CD4-positive, alpha-beta T cell (primary cell): Measurements from ENCODE around the gene RGPD5. TPM values are rescaled to one million over a fixed set of nuclear protein-coding genes. Genes with fewer than 3 reads are reported as not detected.
A peak's percentile ranks its signal among the peaks of the same experiment; 100 is the strongest.
"Not testable (repeated sequence)": the region's sequence is repeated elsewhere in the genome, so short reads cannot be mapped to it uniquely, and the experiment has no call there.

Source experiments
- ATAC-seq: fragments of 200-7000 bp; cut with Tn5 transposase; one replicate; pipeline ENCODE4 v1.10.0; 2022; ENCODE audit warnings: mild to moderate bottlenecking; ENCODE audit not compliant: poor library complexity
- CTCF ChIA-PET: fragments of 350-600 bp; sonication (Branson Sonifier 250); formaldehyde crosslinking; loops from one replicate; lab custom pipeline; 2021; ENCODE audit warnings: antibody characterized with exemption, inconsistent platforms; lab: Charles Lee
- POLR2A ChIA-PET: fragments of 350-600 bp; sonication (Branson Sonifier 250); formaldehyde crosslinking; loops from one replicate; lab custom pipeline; 2021; ENCODE audit warnings: antibody characterized with exemption, inconsistent platforms; lab: Charles Lee
- DNase-seq, 14 experiments: peaks; one replicate each; pipeline ENCODE4 v3.0.0-alpha.2; 2013 to 2020; ENCODE audit warnings: mixed read lengths in 2 of 14
- H3K27ac ChIP-seq, 2 donors: one replicate each; pipeline versions ENCODE4 v1.5.1 to v1.7.0; 2013; ENCODE audit warnings: low read length in 2 of 2, low read depth in 1 of 2, mild to moderate bottlenecking in 1 of 2
- H3K27me3 ChIP-seq, 2 experiments: 1 replicate in 1 of 2; 2 replicates in 1 of 2; pipeline versions ENCODE4 v1.6.1 to v1.7.0; 2013; ENCODE audit warnings: low read length in 2 of 2, control low read depth in 1 of 2, mild to moderate bottlenecking in 1 of 2, moderate library complexity in 1 of 2; ENCODE audit not compliant: insufficient read depth in 2 of 2, control insufficient read depth in 1 of 2
- H3K36me3 ChIP-seq: one replicate; pipeline ENCODE4 v1.6.1; 2013; ENCODE audit warnings: low read length, control low read depth; ENCODE audit not compliant: insufficient read depth
- H3K4me1 ChIP-seq: one replicate; pipeline ENCODE4 v1.6.1; 2013; ENCODE audit warnings: low read length, control low read depth; ENCODE audit not compliant: insufficient read depth
- H3K4me3 ChIP-seq: one replicate; pipeline ENCODE4 v1.5.1; 2013; ENCODE audit warnings: mild to moderate bottlenecking, low read length, moderate library complexity
- H3K9me3 ChIP-seq, 2 experiments: 1 replicate in 1 of 2; 2 replicates in 1 of 2; pipeline versions ENCODE4 v1.6.1 to v1.7.0; 2013; ENCODE audit warnings: low read length in 2 of 2, mild to moderate bottlenecking in 2 of 2, control low read depth in 1 of 2, moderate library complexity in 1 of 2; ENCODE audit not compliant: control insufficient read depth in 1 of 2, insufficient read depth in 1 of 2
- H3K27ac Mint-ChIP-seq: one replicate; pipeline ENCODE4 v1.8.0; 2020; ENCODE audit warnings: mixed read lengths
- H3K27me3 Mint-ChIP-seq: one replicate; pipeline ENCODE4 v1.8.0; 2021; ENCODE audit warnings: mixed read lengths
- H3K36me3 Mint-ChIP-seq: one replicate; pipeline ENCODE4 v1.8.0; 2021; ENCODE audit warnings: low read depth, mixed read lengths
- H3K4me1 Mint-ChIP-seq: one replicate; pipeline ENCODE4 v1.8.0; 2021; ENCODE audit warnings: low read depth, mixed read lengths
- H3K4me3 Mint-ChIP-seq: one replicate; pipeline ENCODE4 v1.8.0; 2020; ENCODE audit warnings: mild to moderate bottlenecking, mixed read lengths
- H3K9me3 Mint-ChIP-seq: one replicate; pipeline ENCODE4 v1.8.0; 2020; ENCODE audit warnings: mixed read lengths
- intact Hi-C, 2 experiments: fragments of 100-400 bp; cut with DNase I in 1 of 2; cut with micrococcal nuclease in 1 of 2; formaldehyde crosslinking; loops; one replicate each; pipeline versions ENCODE4 v1.15.1 to v1.9.0; 2023 to 2025; cut with DNase I, micrococcal nuclease
- total RNA-seq, 174 experiments: library from RNA in 2 of 174; stranded (reverse) in 2 of 174; gene quantifications; one replicate each; pipeline ENCODE4 v1.2.3 and lab custom pipeline; 2021 to 2026

Gene RGPD5
- total RNA-seq, 2 experiments from 2014 or later: 283 to 291 TPM

- H3K27me3 Mint-ChIP-seq, H3K4me3 ChIP-seq, H3K27me3 ChIP-seq, H3K27ac ChIP-seq, H3K4me1 Mint-ChIP-seq, CTCF ChIA-PET, DNase-seq, H3K36me3 Mint-ChIP-seq, H3K36me3 ChIP-seq, H3K27ac Mint-ChIP-seq, H3K9me3 Mint-ChIP-seq, intact Hi-C loops, POLR2A ChIA-PET, ATAC-seq, H3K4me3 Mint-ChIP-seq, H3K4me1 ChIP-seq, H3K9me3 ChIP-seq: not testable (repeated sequence)
Observed at GRCh38 chr2:109891024-109891423, 96.9 kb downstream of the RGPD5 start.

- H3K4me3 ChIP-seq, H3K4me1 ChIP-seq, H3K27me3 ChIP-seq, CTCF ChIA-PET, H3K27ac Mint-ChIP-seq, intact Hi-C loops, H3K9me3 ChIP-seq, H3K27ac ChIP-seq, H3K27me3 Mint-ChIP-seq, H3K4me3 Mint-ChIP-seq, H3K9me3 Mint-ChIP-seq, H3K36me3 Mint-ChIP-seq, H3K36me3 ChIP-seq, POLR2A ChIA-PET, DNase-seq, H3K4me1 Mint-ChIP-seq, ATAC-seq: not testable (repeated sequence)
Observed at GRCh38 chr2:109893736-109894135, 99.6 kb downstream of the RGPD5 start.

GRCh38 chr2:109894141-109894540 is 100.0 kb downstream of the RGPD5 start:
- H3K4me1 Mint-ChIP-seq, H3K27ac ChIP-seq, H3K9me3 Mint-ChIP-seq, intact Hi-C loops, H3K4me3 ChIP-seq, H3K4me1 ChIP-seq, CTCF ChIA-PET, H3K36me3 Mint-ChIP-seq, H3K36me3 ChIP-seq, DNase-seq, POLR2A ChIA-PET, H3K27me3 Mint-ChIP-seq, H3K4me3 Mint-ChIP-seq, ATAC-seq, H3K27ac Mint-ChIP-seq, H3K9me3 ChIP-seq, H3K27me3 ChIP-seq: not testable (repeated sequence)

DNA sequence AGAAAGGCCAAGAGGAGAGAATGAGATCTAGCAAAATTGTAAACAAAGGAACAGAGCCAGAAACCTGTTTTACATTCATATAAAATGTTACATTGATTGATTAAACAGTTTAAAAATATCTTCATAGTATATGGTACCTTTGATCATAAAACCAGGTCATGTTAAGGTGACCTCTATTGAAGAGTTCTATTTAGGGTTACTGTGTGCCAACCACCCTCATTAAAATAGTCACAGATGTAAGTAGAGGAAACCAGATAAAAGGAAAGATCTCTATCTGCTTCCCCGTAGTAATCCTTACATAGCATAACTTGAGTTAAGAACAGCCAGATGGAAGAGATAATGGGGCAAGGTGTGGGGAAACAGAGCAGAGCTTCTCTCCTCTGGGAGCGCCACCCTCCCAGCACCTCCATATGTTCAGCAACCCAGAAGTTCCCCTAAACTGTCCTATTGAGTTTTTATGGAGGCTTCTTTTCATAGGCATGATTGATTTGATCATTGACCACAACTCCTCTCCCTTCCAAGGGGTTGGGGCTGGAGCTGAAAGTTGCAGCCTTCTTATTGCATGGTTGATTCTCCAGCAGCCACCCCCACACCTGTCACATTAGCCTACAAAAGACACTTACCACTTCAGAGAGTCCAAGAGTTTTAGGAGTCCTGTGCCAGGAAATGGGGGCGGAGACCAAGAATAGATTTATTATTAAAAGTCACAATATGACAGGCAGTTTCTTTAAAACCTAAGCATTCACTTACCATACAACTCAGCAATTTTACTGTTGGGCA is 101.2 kb downstream of the RGPD5 start:
- H3K36me3 ChIP-seq, H3K4me1 Mint-ChIP-seq, H3K4me3 Mint-ChIP-seq, CTCF ChIA-PET, H3K27me3 Mint-ChIP-seq, H3K4me1 ChIP-seq, H3K27me3 ChIP-seq, POLR2A ChIA-PET, H3K27ac Mint-ChIP-seq, H3K36me3 Mint-ChIP-seq, H3K4me3 ChIP-seq, H3K9me3 Mint-ChIP-seq, intact Hi-C loops, DNase-seq, H3K9me3 ChIP-seq, H3K27ac ChIP-seq: not testable (repeated sequence)
- peak; percentile 52 for ATAC-seq

GRCh38 chr2:109896212-109896611 is 102.1 kb downstream of the RGPD5 start:
- H3K4me1 ChIP-seq, H3K27me3 ChIP-seq, H3K36me3 ChIP-seq, H3K9me3 ChIP-seq, H3K27ac ChIP-seq, DNase-seq, H3K4me1 Mint-ChIP-seq, POLR2A ChIA-PET, H3K4me3 ChIP-seq, H3K27me3 Mint-ChIP-seq, H3K36me3 Mint-ChIP-seq, H3K27ac Mint-ChIP-seq, intact Hi-C loops, H3K9me3 Mint-ChIP-seq, H3K4me3 Mint-ChIP-seq, CTCF ChIA-PET: not testable (repeated sequence)
- ATAC-seq: peak; percentile 92

- H3K27ac Mint-ChIP-seq, H3K27me3 ChIP-seq, H3K4me1 Mint-ChIP-seq, DNase-seq, POLR2A ChIA-PET, H3K36me3 ChIP-seq, H3K9me3 Mint-ChIP-seq, H3K4me3 ChIP-seq, H3K4me1 ChIP-seq, H3K9me3 ChIP-seq, H3K27ac ChIP-seq, ATAC-seq, H3K4me3 Mint-ChIP-seq, H3K27me3 Mint-ChIP-seq, intact Hi-C loops, H3K36me3 Mint-ChIP-seq, CTCF ChIA-PET: not testable (repeated sequence)
Observed at GRCh38 chr2:109897769-109898461, 103.8 kb downstream of the RGPD5 start.
